H9 (cell line): ENCODE data around the gene CDK5. TPM values are rescaled to one million over a fixed set of nuclear protein-coding genes. Genes with fewer than 3 reads are reported as not detected.

Source experiments
- DNase-seq: peaks from one replicate; pipeline ENCODE4 v3.0.0-alpha.2; 2017
- H2AFZ ChIP-seq: one replicate; pipeline ENCODE4 v1.6.1; 2013; ENCODE audit warnings: mild to moderate bottlenecking, low read length, control low read depth, moderate library complexity
- H2AK5ac ChIP-seq: 2 replicates; pipeline ENCODE4 v1.6.1; 2013; ENCODE audit warnings: low read length, control low read depth, mixed read lengths; ENCODE audit not compliant: insufficient read length
- H2BK120ac ChIP-seq: one replicate; pipeline ENCODE4 v1.6.1; 2013; ENCODE audit warnings: low read depth, mild to moderate bottlenecking, low read length, control low read depth, inconsistent platforms; ENCODE audit not compliant: poor library complexity, severe bottlenecking
- H2BK12ac ChIP-seq: 2 replicates; pipeline ENCODE4 v1.6.1; 2013; ENCODE audit warnings: low read length, control low read depth, mixed read lengths, low read depth; ENCODE audit not compliant: insufficient read length
- H2BK15ac ChIP-seq: 2 replicates; pipeline ENCODE4 v1.6.1; 2013; ENCODE audit warnings: low read depth, low read length, control low read depth
- H2BK20ac ChIP-seq: one replicate; pipeline ENCODE4 v1.6.1; 2013; ENCODE audit warnings: low read depth, mild to moderate bottlenecking, low read length, control low read depth, inconsistent platforms; ENCODE audit not compliant: poor library complexity, severe bottlenecking
- H2BK5ac ChIP-seq: 2 replicates; pipeline ENCODE4 v1.6.1; 2013; ENCODE audit warnings: low read length, control low read depth, mixed read lengths; ENCODE audit not compliant: insufficient read length
- H3K14ac ChIP-seq: 2 replicates; pipeline ENCODE4 v1.6.1; 2013; ENCODE audit warnings: low read length, control low read depth; ENCODE audit not compliant: insufficient read depth
- H3K18ac ChIP-seq: 2 replicates; pipeline ENCODE4 v1.6.1; 2013; ENCODE audit warnings: low read depth, mild to moderate bottlenecking, mixed read lengths, low read length, control low read depth; ENCODE audit not compliant: insufficient read length
- H3K23ac ChIP-seq: 2 replicates; pipeline ENCODE4 v1.6.1; 2013; ENCODE audit warnings: low read length, control low read depth, mixed read lengths, low read depth; ENCODE audit not compliant: insufficient read length
- H3K23me2 ChIP-seq: 2 replicates; pipeline ENCODE4 v1.6.1; 2013; ENCODE audit warnings: low read depth, mild to moderate bottlenecking, mixed read lengths, low read length, control low read depth; ENCODE audit not compliant: insufficient read length, poor library complexity, severe bottlenecking
- H3K27ac ChIP-seq: 2 replicates; pipeline ENCODE4 v1.5.1; 2013; ENCODE audit warnings: low read length, control low read depth, mixed read lengths, low read depth; ENCODE audit not compliant: insufficient read length
- H3K27me3 ChIP-seq: 2 replicates; pipeline ENCODE4 v1.6.1; 2013; ENCODE audit warnings: low read length, control low read depth, inconsistent platforms; ENCODE audit not compliant: insufficient read depth
- H3K4ac ChIP-seq: 2 replicates; pipeline ENCODE4 v1.6.1; 2013; ENCODE audit warnings: low read depth, mild to moderate bottlenecking, control low read depth, inconsistent platforms, low read length, moderate library complexity
- H3K4me1 ChIP-seq: 2 replicates; pipeline ENCODE4 v1.6.1; 2013; ENCODE audit warnings: low read length, control low read depth, inconsistent platforms; ENCODE audit not compliant: insufficient read depth
- H3K4me2 ChIP-seq: 2 replicates; pipeline ENCODE4 v1.6.1; 2013; ENCODE audit warnings: low read length, control low read depth, mixed read lengths; ENCODE audit not compliant: insufficient read length, insufficient read depth
- H3K56ac ChIP-seq: 2 replicates; pipeline ENCODE4 v1.6.1; 2013; ENCODE audit warnings: low read depth, mild to moderate bottlenecking, mixed read lengths, low read length, control low read depth; ENCODE audit not compliant: insufficient read length
- H3K79me1 ChIP-seq: 2 replicates; pipeline ENCODE4 v1.6.1; 2013; ENCODE audit warnings: low read depth, mild to moderate bottlenecking, moderate library complexity, low read length, control low read depth, inconsistent platforms; ENCODE audit not compliant: insufficient read depth, poor library complexity, severe bottlenecking
- H3K79me2 ChIP-seq: 2 replicates; pipeline ENCODE4 v1.6.1; 2013; ENCODE audit warnings: low read length, control low read depth, inconsistent platforms; ENCODE audit not compliant: insufficient read depth
- H3K9ac ChIP-seq: 2 replicates; pipeline ENCODE4 v1.6.1; 2013; ENCODE audit warnings: low read length, control low read depth, mixed read lengths; ENCODE audit not compliant: insufficient read length; ENCODE audit errors: extremely low read depth
- H3K9me3 ChIP-seq: one replicate; pipeline ENCODE4 v1.6.1; 2013; ENCODE audit warnings: low read depth, low read length, inconsistent platforms; ENCODE audit not compliant: control insufficient read depth
- H3T11ph ChIP-seq: one replicate; pipeline ENCODE4 v1.6.1; 2013; ENCODE audit warnings: mild to moderate bottlenecking, low read length, control low read depth, inconsistent platforms
- H4K20me1 ChIP-seq: one replicate; pipeline ENCODE4 v1.6.1; 2013; ENCODE audit not compliant: control insufficient read depth, insufficient read length, insufficient read depth
- H4K5ac ChIP-seq: 2 replicates; pipeline ENCODE4 v1.6.1; 2013; ENCODE audit warnings: low read depth, mild to moderate bottlenecking, mixed read lengths, low read length, control low read depth; ENCODE audit not compliant: insufficient read length
- H4K8ac ChIP-seq: replicated peaks from 2 replicates; pipeline ENCODE4 v1.6.1; 2013; ENCODE audit warnings: low read length, control low read depth, mixed read lengths, low read depth; ENCODE audit not compliant: insufficient read length
- H4K91ac ChIP-seq: 2 replicates; pipeline ENCODE4 v1.6.1; 2013; ENCODE audit warnings: low read depth, mild to moderate bottlenecking, moderate library complexity, mixed read lengths, low read length, control low read depth; ENCODE audit not compliant: insufficient read length
- H3K27ac Mint-ChIP-seq, 3 experiments: 2 replicates in 2 of 3; 3 replicates in 1 of 3; pipeline ENCODE4 v1.8.0; 2020 to 2021; ENCODE audit warnings: mixed read lengths in 3 of 3, mild to moderate bottlenecking in 1 of 3, moderate library complexity in 1 of 3
- H3K27me3 Mint-ChIP-seq: 2 replicates; pipeline ENCODE4 v1.8.0; 2021; ENCODE audit warnings: low read depth, mild to moderate bottlenecking, moderate library complexity, mixed read lengths
- H3K36me3 Mint-ChIP-seq, 3 experiments: 2 replicates in 2 of 3; 3 replicates in 1 of 3; pipeline ENCODE4 v1.8.0; 2020 to 2021; ENCODE audit warnings: low read depth in 3 of 3, mixed read lengths in 3 of 3; ENCODE audit not compliant: insufficient read depth in 1 of 3
- H3K4me1 Mint-ChIP-seq, 2 experiments: 2 replicates each; pipeline ENCODE4 v1.8.0; 2020; ENCODE audit warnings: mixed read lengths in 2 of 2
- H3K4me3 Mint-ChIP-seq, 2 experiments: 2 replicates in 1 of 2; 3 replicates in 1 of 2; pipeline ENCODE4 v1.8.0; 2020 to 2021; ENCODE audit warnings: mild to moderate bottlenecking in 2 of 2, mixed read lengths in 2 of 2, moderate library complexity in 1 of 2
- H3K9me3 Mint-ChIP-seq, 2 experiments: 2 replicates in 1 of 2; 3 replicates in 1 of 2; pipeline ENCODE4 v1.8.0; 2020; ENCODE audit warnings: mild to moderate bottlenecking in 2 of 2, mixed read lengths in 2 of 2, moderate library complexity in 1 of 2
- WGBS: extraction: QIAGEN DNeasy Blood & Tissue Kit; methylation state at CpG from one replicate; pipeline ENCODE4 v1.1.7; 2013; ENCODE audit warnings: missing lambda C conversion rate, low lambda C conversion rate, mixed read lengths; ENCODE audit not compliant: insufficient read length; ENCODE audit errors: extremely low coverage; 5-methylcytosine and 5-hydroxymethylcytosine counted together
- total RNA-seq: library from RNA; stranded (reverse); gene quantifications from 2 replicates; pipeline ENCODE4 v1.2.1, GENCODE V29; 2021
- TF ChIP-seq, protein P1 (sequence below): fragments of 200-600 bp; sonication (generic); conservative IDR thresholded peaks from 3 replicates; pipeline ENCODE4 v1.8.0; 2021; ENCODE audit warnings: antibody characterized with exemption, mild to moderate bottlenecking

Gene CDK5
- total RNA-seq, 1 experiment from 2014 or later = 19.9 TPM

DNA sequence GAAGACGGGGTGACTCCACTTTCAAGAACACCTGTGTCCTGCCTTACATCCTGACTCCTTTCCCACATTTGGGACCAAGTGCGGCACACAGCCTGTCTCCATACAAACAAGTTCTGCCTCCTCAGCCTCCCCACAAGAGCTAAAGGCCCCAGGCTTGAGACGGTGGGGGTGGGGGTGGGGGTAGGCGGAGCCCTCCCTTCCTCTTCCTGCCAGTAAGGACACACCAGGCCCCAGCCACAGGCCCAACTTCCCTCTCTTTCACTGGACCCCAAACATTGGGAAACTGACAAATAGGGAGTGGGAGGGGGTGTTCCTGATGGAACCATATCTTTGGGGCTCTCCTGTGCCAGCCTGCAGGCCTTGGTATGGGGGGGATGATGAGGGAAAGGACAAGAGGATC is 4.6 kb downstream of the CDK5 start:
- Mint-ChIP-seq H3K27ac (no peak overlapping the region), H3K4me1 (peaks cover 14 to 18% of the 10 kb centered on the region in 2 experiments), H3K4me3 (no peak overlapping the region), H3K36me3 (peaks cover 0 to 11% (median 0%) of the 10 kb centered on the region in 3 experiments; a peak in 3 of 7 replicates), H3K27me3 (peaks cover 64% of the 10 kb centered on the region), H3K9me3 (no peaks in the 10 kb centered on the region; a peak in 1 of 5 replicates)
- no peak overlapping the region for H3T11ph ChIP-seq
- WGBS = no CpG with 5 or more reads among the region's 4 CpGs
- H4K91ac ChIP-seq = no peak overlapping the region
- H3K9me3 ChIP-seq = no peaks in the 10 kb centered on the region
- H4K20me1 ChIP-seq = no peaks in the 10 kb centered on the region
- no peak overlapping the region for H2BK12ac ChIP-seq
- H2BK5ac ChIP-seq = no peak overlapping the region
- no peak overlapping the region for H4K8ac ChIP-seq
- no peak overlapping the region for H3K27ac ChIP-seq
- no peak overlapping the region for H3K9ac ChIP-seq
- no peak overlapping the region for H3K4ac ChIP-seq
- TF ChIP-seq, protein P1, sequence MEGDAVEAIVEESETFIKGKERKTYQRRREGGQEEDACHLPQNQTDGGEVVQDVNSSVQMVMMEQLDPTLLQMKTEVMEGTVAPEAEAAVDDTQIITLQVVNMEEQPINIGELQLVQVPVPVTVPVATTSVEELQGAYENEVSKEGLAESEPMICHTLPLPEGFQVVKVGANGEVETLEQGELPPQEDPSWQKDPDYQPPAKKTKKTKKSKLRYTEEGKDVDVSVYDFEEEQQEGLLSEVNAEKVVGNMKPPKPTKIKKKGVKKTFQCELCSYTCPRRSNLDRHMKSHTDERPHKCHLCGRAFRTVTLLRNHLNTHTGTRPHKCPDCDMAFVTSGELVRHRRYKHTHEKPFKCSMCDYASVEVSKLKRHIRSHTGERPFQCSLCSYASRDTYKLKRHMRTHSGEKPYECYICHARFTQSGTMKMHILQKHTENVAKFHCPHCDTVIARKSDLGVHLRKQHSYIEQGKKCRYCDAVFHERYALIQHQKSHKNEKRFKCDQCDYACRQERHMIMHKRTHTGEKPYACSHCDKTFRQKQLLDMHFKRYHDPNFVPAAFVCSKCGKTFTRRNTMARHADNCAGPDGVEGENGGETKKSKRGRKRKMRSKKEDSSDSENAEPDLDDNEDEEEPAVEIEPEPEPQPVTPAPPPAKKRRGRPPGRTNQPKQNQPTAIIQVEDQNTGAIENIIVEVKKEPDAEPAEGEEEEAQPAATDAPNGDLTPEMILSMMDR = no peak
- H2BK20ac ChIP-seq = no peak overlapping the region
- H3K4me1 ChIP-seq = no peaks in the 10 kb centered on the region
- no peak overlapping the region for H3K18ac ChIP-seq
- H3K23ac ChIP-seq = no peak overlapping the region
- H3K14ac ChIP-seq = no peak overlapping the region
- H2BK15ac ChIP-seq = no peak overlapping the region
- H3K79me2 ChIP-seq = no peaks in the 10 kb centered on the region
- no peak overlapping the region for H2AFZ ChIP-seq
- H3K23me2 ChIP-seq = peaks cover 9% of the 10 kb centered on the region
- no peak for DNase-seq
- H3K27me3 ChIP-seq = peaks cover 6% of the 10 kb centered on the region; the same call in 1 of the 2 replicates
- H3K4me2 ChIP-seq = no peak overlapping the region
- no peak overlapping the region for H3K56ac ChIP-seq
- H2BK120ac ChIP-seq = no peak overlapping the region
- no peaks in the 10 kb centered on the region for H3K79me1 ChIP-seq
- no peak overlapping the region for H4K5ac ChIP-seq
- no peak overlapping the region for H2AK5ac ChIP-seq
